GM10266 (cell line): ENCODE data around the gene SNX9.

Source experiments
- DNase-seq: peaks from one replicate; pipeline ENCODE4 v3.0.0; 2012; ENCODE audit errors: extremely low spot score
- CTCF ChIP-seq: IDR thresholded peaks from 2 replicates; pipeline ENCODE4 v1.5.1; 2012; ENCODE audit warnings: mild to moderate bottlenecking, low read depth; ENCODE audit not compliant: control insufficient read depth, insufficient read depth; ENCODE audit errors: missing control alignments

The SNX9 gene

GRCh38 chr6:157921685-157922367 lies 98.8 kb downstream of the SNX9 start:
- no peak for TF ChIP-seq CTCF
- no peak for DNase-seq

- TF ChIP-seq CTCF, result no peak
- DNase-seq, result no peak
Observed at GRCh38 chr6:157925771-157926170, 102.7 kb downstream of the SNX9 start.

GRCh38 chr6:157927011-157927410 lies 104.0 kb downstream of the SNX9 start:
- no peak for DNase-seq
- no peak for TF ChIP-seq CTCF

- DNase-seq, result no peak
- no peak for TF ChIP-seq CTCF
Observed at GRCh38 chr6:157928428-157928827, 105.4 kb downstream of the SNX9 start.

GRCh38 chr6:157929076-157929475 lies 106.0 kb downstream of the SNX9 start:
- DNase-seq, result no peak
- TF ChIP-seq CTCF, result no peak

DNA sequence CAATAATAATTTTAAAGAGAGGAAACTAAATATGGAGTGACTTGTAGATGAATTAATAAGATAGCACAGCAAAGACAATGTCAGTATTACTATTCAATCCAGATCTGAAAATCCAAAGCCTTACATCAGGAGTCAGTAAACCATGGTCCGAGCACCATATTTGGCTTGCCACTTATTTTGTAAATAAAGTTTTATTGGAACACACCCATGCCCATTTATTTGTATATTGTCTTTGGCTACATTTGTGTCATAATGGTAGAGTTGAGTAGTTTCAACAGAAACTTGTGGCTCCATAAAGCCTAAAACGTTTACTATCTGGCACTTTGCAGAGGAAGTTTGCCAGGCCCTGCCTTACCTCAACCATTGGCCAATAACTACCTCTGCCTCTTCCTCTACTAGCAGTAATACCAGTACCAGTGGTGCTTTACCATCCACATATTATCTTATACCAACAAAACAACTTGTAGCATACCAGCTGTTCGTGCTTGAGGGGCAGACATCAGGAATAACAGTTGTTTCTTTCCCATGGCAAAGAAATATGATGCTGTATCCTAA lies 106.8 kb downstream of the SNX9 start:
- DNase-seq, result no peak

More for the DNA sequence above, 106.8 kb downstream of the SNX9 start:
- no peak for TF ChIP-seq CTCF
